Measurements from ENCODE around the gene TMEM167A.

Gene TMEM167A

DNA sequence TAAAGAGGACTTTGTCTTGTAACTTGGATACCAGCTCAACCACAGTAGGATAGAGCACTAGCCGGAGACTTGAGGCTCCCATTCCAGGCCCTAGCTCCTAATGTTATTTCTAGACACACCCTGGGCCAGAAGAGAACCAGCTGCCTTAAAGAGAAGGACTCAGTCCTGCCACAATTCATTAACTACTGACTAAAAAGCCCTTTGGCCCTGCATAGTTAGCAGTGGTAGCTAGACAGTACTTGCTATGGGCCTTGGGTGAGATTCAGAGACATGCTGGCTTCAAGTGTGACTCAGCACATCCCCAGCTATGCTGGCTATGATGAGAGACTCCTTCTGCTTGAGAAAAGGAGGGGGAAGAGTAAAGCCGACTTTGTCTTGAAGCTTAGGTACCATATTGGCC lies 47.3 kb downstream of the TMEM167A start:
- DNase-seq = no peak
- Mint-ChIP-seq H3K4me3 (no peak overlapping the region), H3K4me1 (no peaks in the 10 kb centered on the region), H3K27ac (no peak overlapping the region), H3K27me3 (no peaks in the 10 kb centered on the region), H3K9me3 (no peaks in the 10 kb centered on the region)
- no peak for ATAC-seq

GRCh38 chr5:83026930-83027687 lies 50.1 kb downstream of the TMEM167A start:
- no peaks in the 10 kb centered on the region for H3K9me3 Mint-ChIP-seq
- no peaks in the 10 kb centered on the region for H3K4me1 Mint-ChIP-seq
- no peak for DNase-seq
- H3K27ac Mint-ChIP-seq = no peak overlapping the region
- ATAC-seq = no peak
- H3K4me3 Mint-ChIP-seq = no peak overlapping the region
- H3K27me3 Mint-ChIP-seq = no peaks in the 10 kb centered on the region

GRCh38 chr5:83026516-83026915 lies 50.7 kb downstream of the TMEM167A start:
- Mint-ChIP-seq H3K27me3 (no peaks in the 10 kb centered on the region), H3K4me1 (no peaks in the 10 kb centered on the region), H3K27ac (no peak overlapping the region), H3K9me3 (no peaks in the 10 kb centered on the region), H3K4me3 (no peak overlapping the region)
- DNase-seq = no peak
- ATAC-seq = no peak

DNA sequence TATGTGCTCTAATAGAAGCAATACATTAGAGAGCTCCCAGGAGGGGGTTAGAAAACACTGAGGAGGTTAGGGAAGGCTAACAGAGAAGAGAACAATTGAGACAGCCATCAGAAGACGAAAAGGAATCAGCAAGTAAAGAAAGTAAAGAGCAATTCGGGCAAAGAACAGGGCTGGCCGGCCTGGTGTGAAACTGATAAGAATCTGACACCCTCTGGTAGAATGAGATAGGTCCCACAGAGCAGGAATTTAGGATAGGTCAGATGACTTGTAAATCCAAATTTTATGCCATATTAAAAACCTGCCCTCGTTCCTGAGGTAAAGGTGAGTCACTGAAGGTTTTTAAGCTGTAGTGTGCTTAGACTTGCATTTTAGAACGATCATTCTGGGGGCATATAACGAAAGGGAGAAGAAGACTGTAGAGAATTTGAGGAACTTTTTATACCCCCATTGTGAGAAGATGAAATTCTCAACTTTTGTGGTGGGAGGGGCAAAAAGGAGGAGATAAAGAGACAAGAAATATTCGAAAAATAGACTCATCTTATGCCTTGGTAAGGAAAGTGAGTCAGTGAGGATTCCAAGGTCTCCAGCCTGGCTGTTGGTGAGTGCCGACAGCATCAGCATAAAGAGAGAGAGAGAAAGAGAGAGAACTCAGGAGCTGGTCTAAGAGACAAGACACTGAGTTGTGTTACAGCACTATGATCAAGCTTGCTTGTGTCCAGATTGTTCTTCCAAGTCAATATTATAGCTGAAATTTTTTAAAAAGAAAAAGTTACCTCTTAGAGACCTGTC lies 51.3 kb downstream of the TMEM167A start:
- no peaks in the 10 kb centered on the region for H3K4me1 Mint-ChIP-seq
- no peak for ATAC-seq
- no peaks in the 10 kb centered on the region for H3K9me3 Mint-ChIP-seq
- no peak overlapping the region for H3K4me3 Mint-ChIP-seq
- H3K27ac Mint-ChIP-seq = no peak overlapping the region
- DNase-seq = no peak
- no peaks in the 10 kb centered on the region for H3K27me3 Mint-ChIP-seq

GRCh38 chr5:83022334-83022733 lies 54.9 kb downstream of the TMEM167A start:
- Mint-ChIP-seq H3K27ac (no peak overlapping the region), H3K9me3 (peaks cover 4 to 7% of the 10 kb centered on the region in 2 donors), H3K4me3 (no peak overlapping the region), H3K27me3 (no peaks in the 10 kb centered on the region), H3K4me1 (no peaks in the 10 kb centered on the region)
- ATAC-seq = no peak
- no peak for DNase-seq

DNA sequence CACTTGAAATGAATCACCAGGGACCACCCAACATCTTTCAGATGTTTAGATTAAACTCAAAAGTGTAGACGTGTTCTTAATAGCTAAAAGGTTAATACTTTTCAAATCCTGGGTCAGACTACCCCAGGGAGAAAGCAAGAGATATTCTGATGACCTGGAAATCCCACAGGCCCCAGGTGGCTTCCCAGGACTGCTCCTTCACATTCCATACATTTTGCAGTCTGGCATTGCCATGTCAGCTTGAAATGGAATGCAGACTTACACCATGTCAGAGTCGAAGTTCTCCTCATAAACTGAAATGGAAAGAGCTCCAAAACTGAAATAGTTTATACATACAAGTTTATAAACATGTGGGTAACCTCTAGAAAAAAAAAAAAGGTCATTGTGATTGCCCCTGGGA lies 61.5 kb downstream of the TMEM167A start:
- Mint-ChIP-seq H3K4me1 (no peaks in the 10 kb centered on the region), H3K27ac (no peak overlapping the region), H3K27me3 (no peaks in the 10 kb centered on the region)

DNA sequence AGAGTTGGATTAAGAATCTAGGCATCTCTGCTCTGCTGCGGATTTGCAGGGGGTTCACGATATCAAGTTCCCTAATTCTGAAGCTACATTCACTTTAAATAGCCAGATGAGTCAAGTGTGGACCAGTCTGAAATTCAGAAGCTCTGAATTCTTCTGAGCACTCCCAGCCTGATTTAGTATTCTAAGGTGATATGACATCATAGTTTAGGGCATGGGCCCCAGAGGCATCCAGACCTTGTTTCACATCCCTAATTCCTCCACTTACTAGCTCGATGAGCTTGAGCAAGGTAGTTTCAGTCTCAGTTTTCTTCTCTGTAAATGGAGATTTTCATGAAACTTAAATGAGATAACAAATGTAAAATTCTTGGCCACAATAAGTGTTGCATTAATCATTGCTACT lies 65.2 kb downstream of the TMEM167A start:
- Mint-ChIP-seq H3K27ac (no peak overlapping the region), H3K4me3 (no peak overlapping the region)

More for the DNA sequence above, 61.5 kb downstream of the TMEM167A start:
- Mint-ChIP-seq H3K4me3 (no peak overlapping the region), H3K9me3 (peaks cover 8 to 19% of the 10 kb centered on the region in 2 donors)
- ATAC-seq (no peak), DNase-seq (no peak)

DNA sequence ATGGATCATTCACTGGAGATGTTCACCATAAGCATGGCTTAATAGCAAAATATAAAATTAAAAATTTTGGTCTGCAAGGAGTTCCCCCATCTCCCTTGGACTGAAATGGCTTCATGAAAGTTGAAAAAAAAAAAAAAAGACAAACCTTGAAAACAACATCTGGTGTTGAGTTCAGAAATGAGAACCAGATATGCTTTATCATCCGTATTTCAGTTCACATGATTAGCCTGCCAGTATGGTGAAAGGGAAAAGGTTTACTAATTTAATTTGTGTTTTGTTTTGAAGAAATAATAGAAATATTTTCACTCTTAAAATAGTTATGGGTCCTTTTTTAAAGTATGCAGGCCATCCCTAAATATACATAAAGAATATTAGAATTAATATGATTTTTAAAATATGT lies 67.8 kb downstream of the TMEM167A start:
- no peaks in the 10 kb centered on the region for H3K27me3 Mint-ChIP-seq
- H3K27ac Mint-ChIP-seq = no peak overlapping the region
- peaks cover 4 to 7% of the 10 kb centered on the region in 2 donors for H3K9me3 Mint-ChIP-seq
- no peak overlapping the region for H3K4me3 Mint-ChIP-seq
- H3K4me1 Mint-ChIP-seq = no peaks in the 10 kb centered on the region
- DNase-seq (no peak), ATAC-seq (no peak)

More for the DNA sequence above, 65.2 kb downstream of the TMEM167A start:
- Mint-ChIP-seq H3K9me3 (peaks cover 4 to 9% of the 10 kb centered on the region in 2 donors), H3K4me1 (no peaks in the 10 kb centered on the region), H3K27me3 (no peaks in the 10 kb centered on the region)
- no peak for ATAC-seq
- DNase-seq = no peak

DNA sequence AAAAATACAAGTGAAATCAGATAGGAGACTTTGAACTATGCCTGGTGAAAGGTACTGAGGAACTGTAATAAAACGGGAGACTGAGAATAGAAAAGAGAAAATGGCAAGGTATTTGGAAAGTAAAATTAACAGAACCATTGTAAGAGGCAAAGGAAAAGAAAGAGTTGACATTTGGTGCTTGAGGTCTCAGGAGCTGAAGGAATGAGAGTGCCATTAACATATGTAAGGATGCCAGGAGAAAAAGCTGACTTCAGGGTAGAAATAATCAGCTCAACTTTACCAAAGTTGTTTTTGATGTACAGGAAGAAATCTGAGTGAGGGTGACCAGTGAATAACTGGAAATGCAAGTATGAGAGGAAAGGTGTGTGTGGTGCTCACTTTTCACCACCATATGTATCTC lies 69.4 kb downstream of the TMEM167A start:
- Mint-ChIP-seq H3K9me3 (peaks cover 4 to 7% of the 10 kb centered on the region in 2 donors), H3K27me3 (no peaks in the 10 kb centered on the region), H3K4me3 (no peak overlapping the region), H3K27ac (no peak overlapping the region), H3K4me1 (no peaks in the 10 kb centered on the region)
- ATAC-seq = no peak
- no peak for DNase-seq

DNA sequence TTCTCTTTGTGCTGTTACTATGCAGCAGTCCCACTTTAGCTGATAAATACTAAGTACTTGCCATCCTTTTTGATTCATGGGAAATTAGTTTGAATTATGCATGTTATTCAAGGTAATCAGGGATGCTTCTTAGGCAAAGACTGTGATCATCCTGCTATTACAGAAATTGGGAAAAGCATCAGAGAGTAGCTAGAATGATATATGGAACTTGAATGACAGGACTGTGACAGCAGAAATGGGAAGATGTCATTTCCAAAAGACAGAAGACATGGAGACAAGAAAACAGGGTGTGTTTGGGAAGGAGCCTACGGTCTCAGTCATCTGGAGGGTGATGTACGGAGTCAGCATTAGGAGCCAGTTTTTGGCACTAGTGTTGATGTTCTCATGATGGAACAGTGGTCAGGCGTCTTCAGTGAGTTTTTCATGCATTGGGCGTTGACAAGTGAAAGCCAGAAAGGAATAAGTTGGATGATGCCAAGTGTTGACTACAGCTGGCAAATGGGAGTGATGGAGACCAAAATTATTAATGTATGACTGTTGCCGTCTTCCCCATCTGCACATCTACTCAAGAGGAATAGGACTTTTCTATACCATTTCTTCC lies 70.4 kb downstream of the TMEM167A start:
- ATAC-seq (no peak), DNase-seq (no peak)
- Mint-ChIP-seq H3K9me3 (peaks cover 4 to 6% of the 10 kb centered on the region in 2 donors), H3K4me3 (no peak overlapping the region), H3K4me1 (no peaks in the 10 kb centered on the region), H3K27ac (no peak overlapping the region), H3K27me3 (no peaks in the 10 kb centered on the region)

DNA sequence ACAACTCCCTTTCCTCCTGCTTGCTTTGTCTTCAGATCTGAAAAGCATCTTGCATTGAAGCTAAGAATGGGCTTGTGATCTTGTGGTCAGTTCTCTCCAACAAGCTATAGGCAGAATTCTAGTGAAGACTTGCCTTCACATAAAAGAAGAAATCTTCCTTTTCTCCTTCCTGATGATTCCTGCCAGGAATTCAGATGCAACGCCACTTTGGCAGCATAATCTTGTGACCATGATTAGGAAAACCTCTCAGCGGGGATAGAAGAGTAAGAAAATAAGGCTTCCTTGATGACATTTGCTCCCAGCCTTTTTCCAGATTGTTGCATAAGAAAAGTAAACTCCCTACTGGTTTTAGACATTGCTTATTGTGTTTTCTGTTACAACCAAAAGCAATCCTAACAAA lies 73.4 kb downstream of the TMEM167A start:
- Mint-ChIP-seq H3K4me3 (no peak overlapping the region), H3K9me3 (no peaks in the 10 kb centered on the region), H3K27me3 (no peaks in the 10 kb centered on the region), H3K4me1 (no peaks in the 10 kb centered on the region), H3K27ac (no peak overlapping the region)
- no peak for DNase-seq
- no peak for ATAC-seq

All from stimulated activated naive CD8-positive, alpha-beta T cell treated with anti-CD3 and anti-CD28 coated beads, Interleukin-15, amount 100 ng/mL, for 72 hours (primary cell).